GM12873 (cell line): ENCODE data around the gene NUB1.

Source experiments
- CTCF ChIP-seq: IDR thresholded peaks from 2 replicates; pipeline ENCODE4 v1.5.1; 2012; ENCODE audit warnings: low read depth, mild to moderate bottlenecking, moderate library complexity, low read length, control low read depth; ENCODE audit not compliant: insufficient read depth; ENCODE audit errors: missing control alignments

Gene NUB1

GRCh38 chr7:151327022-151327421 lies 14.6 kb upstream of the NUB1 start:
- TF ChIP-seq CTCF, result no peak

- TF ChIP-seq CTCF, result no peak
Measured at GRCh38 chr7:151327659-151328058, 14.0 kb upstream of the NUB1 start.

- TF ChIP-seq CTCF, result no peak
Measured at GRCh38 chr7:151330181-151330580, 11.4 kb upstream of the NUB1 start.

GRCh38 chr7:151330661-151331060 lies 11.0 kb upstream of the NUB1 start:
- no peak for TF ChIP-seq CTCF

- TF ChIP-seq CTCF, result no peak
Measured at GRCh38 chr7:151334628-151335027, 7.0 kb upstream of the NUB1 start.

- no peak for TF ChIP-seq CTCF
Measured at GRCh38 chr7:151336027-151336708, 5.4 kb upstream of the NUB1 start.

- TF ChIP-seq CTCF, result no peak
Measured at GRCh38 chr7:151337346-151337745, 4.3 kb upstream of the NUB1 start.

- TF ChIP-seq CTCF, result no peak
Measured at GRCh38 chr7:151338809-151339208, 2.8 kb upstream of the NUB1 start.
